ENCODE data around the gene LACTB. TPM values are rescaled to one million over a fixed set of nuclear protein-coding genes. Genes with fewer than 3 reads are reported as not detected.
A peak's percentile ranks its signal among the peaks of the same experiment; 100 is the strongest.

Gene LACTB
- total RNA-seq, 1 donor from 2014 or later = 11.2 TPM

- Mint-ChIP-seq H3K36me3 (ENCODE audit: unreplicated experiment) (no peaks in the 10 kb centered on the region), H3K4me3 (ENCODE audit: unreplicated experiment) (peak overlapping the region; percentile 76), H3K9me3 (ENCODE audit: unreplicated experiment) (no peaks in the 10 kb centered on the region), H3K27ac (ENCODE audit: unreplicated experiment) (peak overlapping the region; percentile 41), H3K4me1 (ENCODE audit: unreplicated experiment) (peaks cover 59% of the 10 kb centered on the region), H3K27me3 (ENCODE audit: unreplicated experiment) (no peaks in the 10 kb centered on the region)
- TF ChIP-seq, protein P1, sequence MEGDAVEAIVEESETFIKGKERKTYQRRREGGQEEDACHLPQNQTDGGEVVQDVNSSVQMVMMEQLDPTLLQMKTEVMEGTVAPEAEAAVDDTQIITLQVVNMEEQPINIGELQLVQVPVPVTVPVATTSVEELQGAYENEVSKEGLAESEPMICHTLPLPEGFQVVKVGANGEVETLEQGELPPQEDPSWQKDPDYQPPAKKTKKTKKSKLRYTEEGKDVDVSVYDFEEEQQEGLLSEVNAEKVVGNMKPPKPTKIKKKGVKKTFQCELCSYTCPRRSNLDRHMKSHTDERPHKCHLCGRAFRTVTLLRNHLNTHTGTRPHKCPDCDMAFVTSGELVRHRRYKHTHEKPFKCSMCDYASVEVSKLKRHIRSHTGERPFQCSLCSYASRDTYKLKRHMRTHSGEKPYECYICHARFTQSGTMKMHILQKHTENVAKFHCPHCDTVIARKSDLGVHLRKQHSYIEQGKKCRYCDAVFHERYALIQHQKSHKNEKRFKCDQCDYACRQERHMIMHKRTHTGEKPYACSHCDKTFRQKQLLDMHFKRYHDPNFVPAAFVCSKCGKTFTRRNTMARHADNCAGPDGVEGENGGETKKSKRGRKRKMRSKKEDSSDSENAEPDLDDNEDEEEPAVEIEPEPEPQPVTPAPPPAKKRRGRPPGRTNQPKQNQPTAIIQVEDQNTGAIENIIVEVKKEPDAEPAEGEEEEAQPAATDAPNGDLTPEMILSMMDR (IDR thresholded peaks at IDR 0.05) = no peak
- no peak for DNase-seq (ENCODE audit: extremely low spot score, unreplicated experiment)
These were observed 69.3 kb downstream of the LACTB start for GRCh38 chr15:63190769-63191649.

Other genes with a start within 250 kb of the LACTB start
- gene TPM1, start 79.1 kb upstream of the LACTB start, total RNA-seq = 1,635 and 1,747 TPM in 2 replicates
- gene RPS27L, start 35.6 kb downstream of the LACTB start, total RNA-seq = 200 and 202 TPM in 2 replicates
- gene RAB8B, start 67.7 kb downstream of the LACTB start, total RNA-seq = 27.9 and 29.8 TPM in 2 replicates
- 13.9 and 15.9 TPM in 2 replicates for gene APH1B, start 155.7 kb downstream of the LACTB start, total RNA-seq

Data from osteocyte (in vitro differentiated cells).